ENCODE data around the gene TMEM250.

The TMEM250 gene

GRCh38 chr9:136118320-136119060 lies at the start of gene TMEM250:
TSS of gene TMEM250 (minus strand) at chr9:136118875. CDS start at chr9:136116900, 1,975 bp downstream.
- H3K9ac ChIP-seq (ENCODE audit: insufficient read length, low read depth), result peak within 1 kb of the TSS; percentile 98
- DNase-seq (ENCODE audit: low read depth, low spot score), result peak; percentile 96
- TF ChIP-seq YY1 (IDR thresholded peaks at IDR 0.05; ENCODE audit: insufficient read depth, insufficient read length), result no peak
- TF ChIP-seq SUZ12 (IDR thresholded peaks at IDR 0.05; ENCODE audit: extremely low read depth, insufficient read depth, insufficient read length), result no peak
- no peak for TF ChIP-seq ZNF274 (IDR thresholded peaks at IDR 0.05; ENCODE audit: low read depth, low read length)
- no peaks in the 10 kb centered on the region for H3K27me3 ChIP-seq (ENCODE audit: insufficient read depth, insufficient read length)
- H3K36me3 ChIP-seq (ENCODE audit: insufficient read depth, insufficient read length, low read length), result peaks cover 44% of the 10 kb centered on the region
- H3K4me1 ChIP-seq (ENCODE audit: insufficient read depth, insufficient read length), result peaks cover 44% of the 10 kb centered on the region
- no peaks in the 10 kb centered on the region for H3K9me3 ChIP-seq (ENCODE audit: insufficient read depth, low read length)
- H3K4me3 ChIP-seq (ENCODE audit: insufficient read length, low read depth), result peak within 1 kb of the TSS; percentile 84

GRCh38 chr9:136163248-136163850 lies 44.7 kb upstream of the TMEM250 start:
- no peaks in the 10 kb centered on the region for H3K36me3 ChIP-seq (ENCODE audit: insufficient read depth, insufficient read length, low read length)
- peaks cover 4% of the 10 kb centered on the region for H3K27me3 ChIP-seq (ENCODE audit: insufficient read depth, insufficient read length)
- no peak overlapping the region for H3K4me3 ChIP-seq (ENCODE audit: insufficient read length, low read depth)
- peaks cover 8% of the 10 kb centered on the region for H3K4me1 ChIP-seq (ENCODE audit: insufficient read depth, insufficient read length)
- TF ChIP-seq YY1 (IDR thresholded peaks at IDR 0.05; ENCODE audit: insufficient read depth, insufficient read length) (no peak), SUZ12 (IDR thresholded peaks at IDR 0.05; ENCODE audit: extremely low read depth, insufficient read depth, insufficient read length) (no peak), ZNF274 (IDR thresholded peaks at IDR 0.05; ENCODE audit: low read depth, low read length) (no peak)
- H3K9ac ChIP-seq (ENCODE audit: insufficient read length, low read depth), result no peak overlapping the region
- H3K9me3 ChIP-seq (ENCODE audit: insufficient read depth, low read length), result peaks cover 6% of the 10 kb centered on the region; the same call in 1 of the 2 replicates
- DNase-seq (ENCODE audit: low read depth, low spot score), result no peak

- no peaks in the 10 kb centered on the region for H3K36me3 ChIP-seq (ENCODE audit: insufficient read depth, insufficient read length, low read length)
- no peak for DNase-seq (ENCODE audit: low read depth, low spot score)
These were observed 42.4 kb upstream of the TMEM250 start for GRCh38 chr9:136160995-136161610.

GRCh38 chr9:136160381-136160841 lies 41.7 kb upstream of the TMEM250 start:
- Histone ChIP-seq H3K36me3 (ENCODE audit: insufficient read depth, insufficient read length, low read length) (no peaks in the 10 kb centered on the region), H3K27me3 (ENCODE audit: insufficient read depth, insufficient read length) (peaks cover 4% of the 10 kb centered on the region), H3K4me3 (ENCODE audit: insufficient read length, low read depth) (no peak overlapping the region), H3K4me1 (ENCODE audit: insufficient read depth, insufficient read length) (peaks cover 12% of the 10 kb centered on the region), H3K9ac (ENCODE audit: insufficient read length, low read depth) (no peak overlapping the region), H3K9me3 (ENCODE audit: insufficient read depth, low read length) (peaks cover 6% of the 10 kb centered on the region; the same call in 1 of the 2 replicates)
- no peak for DNase-seq (ENCODE audit: low read depth, low spot score)
- no peak for TF ChIP-seq YY1 (IDR thresholded peaks at IDR 0.05; ENCODE audit: insufficient read depth, insufficient read length)
- TF ChIP-seq SUZ12 (IDR thresholded peaks at IDR 0.05; ENCODE audit: extremely low read depth, insufficient read depth, insufficient read length), result no peak
- no peak for TF ChIP-seq ZNF274 (IDR thresholded peaks at IDR 0.05; ENCODE audit: low read depth, low read length)

More at GRCh38 chr9:136160995-136161610, 42.4 kb upstream of the TMEM250 start:
- Histone ChIP-seq H3K4me1 (ENCODE audit: insufficient read depth, insufficient read length) (peaks cover 8% of the 10 kb centered on the region), H3K9ac (ENCODE audit: insufficient read length, low read depth) (no peak overlapping the region), H3K9me3 (ENCODE audit: insufficient read depth, low read length) (peaks cover 6% of the 10 kb centered on the region; the same call in 1 of the 2 replicates), H3K27me3 (ENCODE audit: insufficient read depth, insufficient read length) (peaks cover 4% of the 10 kb centered on the region), H3K4me3 (ENCODE audit: insufficient read length, low read depth) (no peak overlapping the region)
- TF ChIP-seq ZNF274 (IDR thresholded peaks at IDR 0.05; ENCODE audit: low read depth, low read length), result no peak

GRCh38 chr9:136159851-136160250 lies 41.2 kb upstream of the TMEM250 start:
- no peak for DNase-seq (ENCODE audit: low read depth, low spot score)
- H3K9me3 ChIP-seq (ENCODE audit: insufficient read depth, low read length), result peaks cover 6% of the 10 kb centered on the region; the same call in 1 of the 2 replicates
- H3K4me1 ChIP-seq (ENCODE audit: insufficient read depth, insufficient read length), result peaks cover 12% of the 10 kb centered on the region
- no peak overlapping the region for H3K9ac ChIP-seq (ENCODE audit: insufficient read length, low read depth)
- no peak overlapping the region for H3K4me3 ChIP-seq (ENCODE audit: insufficient read length, low read depth)
- no peaks in the 10 kb centered on the region for H3K36me3 ChIP-seq (ENCODE audit: insufficient read depth, insufficient read length, low read length)
- H3K27me3 ChIP-seq (ENCODE audit: insufficient read depth, insufficient read length), result peaks cover 4% of the 10 kb centered on the region
- TF ChIP-seq ZNF274 (IDR thresholded peaks at IDR 0.05; ENCODE audit: low read depth, low read length) (no peak), SUZ12 (IDR thresholded peaks at IDR 0.05; ENCODE audit: extremely low read depth, insufficient read depth, insufficient read length) (no peak), YY1 (IDR thresholded peaks at IDR 0.05; ENCODE audit: insufficient read depth, insufficient read length) (no peak)

GRCh38 chr9:136157477-136158265 lies 39.0 kb upstream of the TMEM250 start:
- H3K9ac ChIP-seq (ENCODE audit: insufficient read length, low read depth), result no peak overlapping the region
- peaks cover 4% of the 10 kb centered on the region for H3K27me3 ChIP-seq (ENCODE audit: insufficient read depth, insufficient read length)
- no peaks in the 10 kb centered on the region for H3K36me3 ChIP-seq (ENCODE audit: insufficient read depth, insufficient read length, low read length)
- no peak for DNase-seq (ENCODE audit: low read depth, low spot score)
- H3K4me1 ChIP-seq (ENCODE audit: insufficient read depth, insufficient read length), result peaks cover 25% of the 10 kb centered on the region
- TF ChIP-seq YY1 (IDR thresholded peaks at IDR 0.05; ENCODE audit: insufficient read depth, insufficient read length) (no peak), SUZ12 (IDR thresholded peaks at IDR 0.05; ENCODE audit: extremely low read depth, insufficient read depth, insufficient read length) (no peak), ZNF274 (IDR thresholded peaks at IDR 0.05; ENCODE audit: low read depth, low read length) (no peak)
- H3K9me3 ChIP-seq (ENCODE audit: insufficient read depth, low read length), result no peaks in the 10 kb centered on the region
- no peak overlapping the region for H3K4me3 ChIP-seq (ENCODE audit: insufficient read length, low read depth)

All from NT2/D1 (cell line).